H9 (cell line): ENCODE data around the gene HYDIN. TPM values are rescaled to one million over a fixed set of nuclear protein-coding genes. Genes with fewer than 3 reads are reported as not detected.

ENCODE experiments used
- DNase-seq: peaks from one replicate; pipeline ENCODE4 v3.0.0-alpha.2; 2017
- H2AFZ ChIP-seq: one replicate; pipeline ENCODE4 v1.6.1; 2013; ENCODE audit warnings: mild to moderate bottlenecking, low read length, control low read depth, moderate library complexity
- H2AK5ac ChIP-seq: 2 replicates; pipeline ENCODE4 v1.6.1; 2013; ENCODE audit warnings: low read length, control low read depth, mixed read lengths; ENCODE audit not compliant: insufficient read length
- H2BK120ac ChIP-seq: one replicate; pipeline ENCODE4 v1.6.1; 2013; ENCODE audit warnings: low read depth, mild to moderate bottlenecking, low read length, control low read depth, inconsistent platforms; ENCODE audit not compliant: poor library complexity, severe bottlenecking
- H2BK12ac ChIP-seq: 2 replicates; pipeline ENCODE4 v1.6.1; 2013; ENCODE audit warnings: low read length, control low read depth, mixed read lengths, low read depth; ENCODE audit not compliant: insufficient read length
- H2BK15ac ChIP-seq: 2 replicates; pipeline ENCODE4 v1.6.1; 2013; ENCODE audit warnings: low read depth, low read length, control low read depth
- H2BK20ac ChIP-seq: one replicate; pipeline ENCODE4 v1.6.1; 2013; ENCODE audit warnings: low read depth, mild to moderate bottlenecking, low read length, control low read depth, inconsistent platforms; ENCODE audit not compliant: poor library complexity, severe bottlenecking
- H2BK5ac ChIP-seq: 2 replicates; pipeline ENCODE4 v1.6.1; 2013; ENCODE audit warnings: low read length, control low read depth, mixed read lengths; ENCODE audit not compliant: insufficient read length
- H3K14ac ChIP-seq: 2 replicates; pipeline ENCODE4 v1.6.1; 2013; ENCODE audit warnings: low read length, control low read depth; ENCODE audit not compliant: insufficient read depth
- H3K18ac ChIP-seq: 2 replicates; pipeline ENCODE4 v1.6.1; 2013; ENCODE audit warnings: low read depth, mild to moderate bottlenecking, mixed read lengths, low read length, control low read depth; ENCODE audit not compliant: insufficient read length
- H3K23ac ChIP-seq: 2 replicates; pipeline ENCODE4 v1.6.1; 2013; ENCODE audit warnings: low read length, control low read depth, mixed read lengths, low read depth; ENCODE audit not compliant: insufficient read length
- H3K23me2 ChIP-seq: 2 replicates; pipeline ENCODE4 v1.6.1; 2013; ENCODE audit warnings: low read depth, mild to moderate bottlenecking, mixed read lengths, low read length, control low read depth; ENCODE audit not compliant: insufficient read length, poor library complexity, severe bottlenecking
- H3K27ac ChIP-seq: 2 replicates; pipeline ENCODE4 v1.5.1; 2013; ENCODE audit warnings: low read length, control low read depth, mixed read lengths, low read depth; ENCODE audit not compliant: insufficient read length
- H3K27me3 ChIP-seq: 2 replicates; pipeline ENCODE4 v1.6.1; 2013; ENCODE audit warnings: low read length, control low read depth, inconsistent platforms; ENCODE audit not compliant: insufficient read depth
- H3K4ac ChIP-seq: 2 replicates; pipeline ENCODE4 v1.6.1; 2013; ENCODE audit warnings: low read depth, mild to moderate bottlenecking, control low read depth, inconsistent platforms, low read length, moderate library complexity
- H3K4me1 ChIP-seq: 2 replicates; pipeline ENCODE4 v1.6.1; 2013; ENCODE audit warnings: low read length, control low read depth, inconsistent platforms; ENCODE audit not compliant: insufficient read depth
- H3K4me2 ChIP-seq: 2 replicates; pipeline ENCODE4 v1.6.1; 2013; ENCODE audit warnings: low read length, control low read depth, mixed read lengths; ENCODE audit not compliant: insufficient read length, insufficient read depth
- H3K56ac ChIP-seq: 2 replicates; pipeline ENCODE4 v1.6.1; 2013; ENCODE audit warnings: low read depth, mild to moderate bottlenecking, mixed read lengths, low read length, control low read depth; ENCODE audit not compliant: insufficient read length
- H3K79me1 ChIP-seq: 2 replicates; pipeline ENCODE4 v1.6.1; 2013; ENCODE audit warnings: low read depth, mild to moderate bottlenecking, moderate library complexity, low read length, control low read depth, inconsistent platforms; ENCODE audit not compliant: insufficient read depth, poor library complexity, severe bottlenecking
- H3K79me2 ChIP-seq: 2 replicates; pipeline ENCODE4 v1.6.1; 2013; ENCODE audit warnings: low read length, control low read depth, inconsistent platforms; ENCODE audit not compliant: insufficient read depth
- H3K9ac ChIP-seq: 2 replicates; pipeline ENCODE4 v1.6.1; 2013; ENCODE audit warnings: low read length, control low read depth, mixed read lengths; ENCODE audit not compliant: insufficient read length; ENCODE audit errors: extremely low read depth
- H3K9me3 ChIP-seq: one replicate; pipeline ENCODE4 v1.6.1; 2013; ENCODE audit warnings: low read depth, low read length, inconsistent platforms; ENCODE audit not compliant: control insufficient read depth
- H3T11ph ChIP-seq: one replicate; pipeline ENCODE4 v1.6.1; 2013; ENCODE audit warnings: mild to moderate bottlenecking, low read length, control low read depth, inconsistent platforms
- H4K20me1 ChIP-seq: one replicate; pipeline ENCODE4 v1.6.1; 2013; ENCODE audit not compliant: control insufficient read depth, insufficient read length, insufficient read depth
- H4K5ac ChIP-seq: 2 replicates; pipeline ENCODE4 v1.6.1; 2013; ENCODE audit warnings: low read depth, mild to moderate bottlenecking, mixed read lengths, low read length, control low read depth; ENCODE audit not compliant: insufficient read length
- H4K8ac ChIP-seq: replicated peaks from 2 replicates; pipeline ENCODE4 v1.6.1; 2013; ENCODE audit warnings: low read length, control low read depth, mixed read lengths, low read depth; ENCODE audit not compliant: insufficient read length
- H4K91ac ChIP-seq: 2 replicates; pipeline ENCODE4 v1.6.1; 2013; ENCODE audit warnings: low read depth, mild to moderate bottlenecking, moderate library complexity, mixed read lengths, low read length, control low read depth; ENCODE audit not compliant: insufficient read length
- H3K27ac Mint-ChIP-seq, 3 experiments: 2 replicates in 2 of 3; 3 replicates in 1 of 3; pipeline ENCODE4 v1.8.0; 2020 to 2021; ENCODE audit warnings: mixed read lengths in 3 of 3, mild to moderate bottlenecking in 1 of 3, moderate library complexity in 1 of 3
- H3K27me3 Mint-ChIP-seq: 2 replicates; pipeline ENCODE4 v1.8.0; 2021; ENCODE audit warnings: low read depth, mild to moderate bottlenecking, moderate library complexity, mixed read lengths
- H3K36me3 Mint-ChIP-seq, 3 experiments: 2 replicates in 2 of 3; 3 replicates in 1 of 3; pipeline ENCODE4 v1.8.0; 2020 to 2021; ENCODE audit warnings: low read depth in 3 of 3, mixed read lengths in 3 of 3; ENCODE audit not compliant: insufficient read depth in 1 of 3
- H3K4me1 Mint-ChIP-seq, 2 experiments: 2 replicates each; pipeline ENCODE4 v1.8.0; 2020; ENCODE audit warnings: mixed read lengths in 2 of 2
- H3K4me3 Mint-ChIP-seq, 2 experiments: 2 replicates in 1 of 2; 3 replicates in 1 of 2; pipeline ENCODE4 v1.8.0; 2020 to 2021; ENCODE audit warnings: mild to moderate bottlenecking in 2 of 2, mixed read lengths in 2 of 2, moderate library complexity in 1 of 2
- H3K9me3 Mint-ChIP-seq, 2 experiments: 2 replicates in 1 of 2; 3 replicates in 1 of 2; pipeline ENCODE4 v1.8.0; 2020; ENCODE audit warnings: mild to moderate bottlenecking in 2 of 2, mixed read lengths in 2 of 2, moderate library complexity in 1 of 2
- CTCF ChIP-seq: fragments of 200-600 bp; sonication (generic); conservative IDR thresholded peaks from 3 replicates; pipeline ENCODE4 v1.8.0; 2021; ENCODE audit warnings: antibody characterized with exemption, mild to moderate bottlenecking
- WGBS: extraction: QIAGEN DNeasy Blood & Tissue Kit; methylation state at CpG from one replicate; pipeline ENCODE4 v1.1.7; 2013; ENCODE audit warnings: missing lambda C conversion rate, low lambda C conversion rate, mixed read lengths; ENCODE audit not compliant: insufficient read length; ENCODE audit errors: extremely low coverage; 5-methylcytosine and 5-hydroxymethylcytosine counted together
- total RNA-seq: library from RNA; stranded (reverse); gene quantifications from 2 replicates; pipeline ENCODE4 v1.2.1, GENCODE V29; 2021

HYDIN gene
- total RNA-seq, 1 experiment from 2014 or later: 1.7 TPM

GRCh38 chr16:70782237-70782636 is 448.3 kb downstream of the HYDIN start:
- no peak overlapping the region for H3T11ph ChIP-seq
- no peak overlapping the region for H3K4me2 ChIP-seq
- H3K27me3 ChIP-seq: no peaks in the 10 kb centered on the region
- H2BK20ac ChIP-seq: no peak overlapping the region
- H2BK12ac ChIP-seq: no peak overlapping the region
- H3K23ac ChIP-seq: no peak overlapping the region
- H3K79me1 ChIP-seq: no peaks in the 10 kb centered on the region
- no peak for DNase-seq
- Mint-ChIP-seq H3K4me3 (no peak overlapping the region), H3K4me1 (peaks cover 3 to 7% of the 10 kb centered on the region in 2 experiments), H3K9me3 (no peaks in the 10 kb centered on the region; a peak in 2 of 5 replicates), H3K27ac (no peak overlapping the region), H3K36me3 (peaks cover 52 to 82% (median 65%) of the 10 kb centered on the region in 3 experiments), H3K27me3 (peaks cover 2% of the 10 kb centered on the region; the same call in 1 of the 2 replicates)
- H2BK15ac ChIP-seq: no peak overlapping the region
- no peaks in the 10 kb centered on the region for H3K23me2 ChIP-seq
- no peak overlapping the region for H3K4ac ChIP-seq
- H2BK5ac ChIP-seq: no peak overlapping the region
- no peak overlapping the region for H2AK5ac ChIP-seq
- no peak overlapping the region for H2AFZ ChIP-seq
- no peak overlapping the region for H3K18ac ChIP-seq
- no peak overlapping the region for H4K91ac ChIP-seq
- H3K79me2 ChIP-seq: no peaks in the 10 kb centered on the region
- no peak overlapping the region for H3K9ac ChIP-seq
- WGBS: no CpG with 5 or more reads among the region's 3 CpGs
- H2BK120ac ChIP-seq: no peak overlapping the region
- H3K4me1 ChIP-seq: no peaks in the 10 kb centered on the region
- TF ChIP-seq CTCF: no peak
- H3K56ac ChIP-seq: no peak overlapping the region
- peaks cover under 1% of the 10 kb centered on the region for H4K20me1 ChIP-seq
- no peak overlapping the region for H3K27ac ChIP-seq
- H3K9me3 ChIP-seq: no peaks in the 10 kb centered on the region
- H4K5ac ChIP-seq: no peak overlapping the region
- no peak overlapping the region for H4K8ac ChIP-seq
- no peak overlapping the region for H3K14ac ChIP-seq
